GM19025 (cell line): ENCODE results near the gene EDEM2.
"Not testable (repeated sequence)": the region's sequence is repeated elsewhere in the genome, so short reads cannot be mapped to it uniquely, and the experiment has no call there.

Experiments
- ATAC-seq: cut with Tn5 transposase; IDR thresholded peaks from one replicate; pipeline ENCODE4 v1.9.1; 2021; ENCODE audit warnings: mild to moderate bottlenecking, low read depth, moderate library complexity; ENCODE audit not compliant: unreplicated experiment

The EDEM2 gene

DNA sequence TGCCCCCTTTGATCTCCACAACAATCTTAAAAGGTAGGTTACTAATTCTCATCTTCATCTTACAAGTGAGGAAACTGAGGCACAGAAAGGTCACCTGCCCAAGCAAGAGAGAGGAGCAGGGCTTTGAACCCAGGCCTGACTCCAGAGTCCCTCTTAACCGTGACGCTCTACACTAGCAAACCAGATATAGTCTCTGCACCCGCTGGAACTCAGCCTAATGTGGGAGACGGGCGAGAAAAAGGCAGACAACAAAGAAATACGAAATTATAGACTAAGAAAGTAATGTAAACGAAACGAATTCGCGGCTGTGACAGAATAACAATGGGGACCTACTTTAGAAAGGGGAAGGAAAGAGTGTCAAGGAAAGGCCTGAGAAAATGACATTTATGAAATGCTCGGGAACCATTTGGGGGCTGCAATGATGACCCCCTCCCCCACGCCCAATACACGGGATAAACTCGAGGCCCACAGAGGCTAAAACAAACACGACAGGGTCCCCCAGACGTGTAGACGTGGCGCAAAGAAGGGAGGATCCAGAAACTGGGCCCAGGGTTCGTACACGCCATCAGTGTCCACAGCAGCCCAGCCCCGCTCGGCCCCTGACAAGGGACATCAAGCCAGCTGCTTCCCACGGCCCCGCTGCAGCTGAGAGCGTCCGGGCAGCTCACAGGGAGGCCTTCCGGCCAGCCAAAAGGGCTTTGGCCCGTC, 55.2 kb downstream of the EDEM2 start:
- peak; percentile 9 for ATAC-seq

DNA sequence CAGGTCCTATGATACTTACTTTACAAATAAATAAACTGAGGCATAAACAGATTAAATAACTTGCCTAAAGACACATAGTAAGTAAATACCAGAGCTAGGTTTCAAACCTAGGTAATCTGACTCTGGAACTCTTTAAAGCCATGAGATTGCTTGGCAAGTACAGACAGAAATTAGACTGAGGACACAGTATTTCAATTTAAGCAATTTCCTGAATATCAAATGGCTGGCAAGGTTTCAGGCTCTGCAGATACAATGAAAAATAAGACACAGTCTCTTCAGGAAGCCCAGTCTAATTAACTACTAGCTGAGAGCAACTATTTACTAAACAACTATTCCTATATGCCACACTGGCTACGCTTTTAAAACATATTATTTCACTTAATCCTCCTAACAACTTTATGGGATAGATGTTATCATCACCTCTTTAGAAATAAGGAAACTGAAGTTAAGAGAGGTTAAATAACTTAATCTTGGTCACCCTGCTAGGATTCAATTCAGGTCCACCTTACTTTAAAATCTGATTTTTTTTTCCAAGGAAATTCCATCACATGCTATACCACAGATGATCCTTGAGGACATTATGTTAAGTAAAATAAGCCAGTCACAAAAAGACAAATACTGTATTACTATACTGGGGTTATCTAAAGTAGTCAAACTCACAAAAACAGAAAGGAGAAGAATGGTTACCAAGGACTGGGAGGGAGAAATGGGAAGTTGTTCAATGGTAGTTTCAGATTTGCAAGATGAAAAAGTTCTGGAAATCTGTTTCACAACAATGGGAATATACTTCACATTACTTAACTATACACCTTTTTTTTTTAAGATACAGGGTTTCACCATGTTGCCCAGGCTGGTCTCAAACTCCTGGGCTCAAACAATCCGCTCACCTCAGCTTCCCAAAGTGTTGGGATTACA, 58.6 kb downstream of the EDEM2 start:
- no peak for ATAC-seq

DNA sequence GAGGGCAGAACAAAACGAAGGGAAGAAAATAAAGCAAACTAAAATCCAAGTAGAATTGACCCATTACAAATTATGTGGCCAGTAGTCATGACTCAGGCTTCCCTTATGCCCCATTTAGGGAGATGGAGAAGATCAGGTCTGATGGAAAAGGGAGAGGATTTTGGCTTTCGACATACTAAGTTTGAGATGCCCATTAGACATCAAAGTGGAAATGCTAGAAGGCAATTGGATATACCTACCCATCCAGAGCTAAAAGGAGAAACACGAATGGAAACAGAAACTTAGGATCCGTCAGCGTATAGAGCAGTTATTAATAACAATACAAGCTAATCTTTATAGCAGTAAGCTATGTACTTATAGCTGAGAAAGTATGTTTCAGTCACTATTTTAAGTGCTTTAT, 59.3 kb downstream of the EDEM2 start:
- ATAC-seq = no peak

DNA sequence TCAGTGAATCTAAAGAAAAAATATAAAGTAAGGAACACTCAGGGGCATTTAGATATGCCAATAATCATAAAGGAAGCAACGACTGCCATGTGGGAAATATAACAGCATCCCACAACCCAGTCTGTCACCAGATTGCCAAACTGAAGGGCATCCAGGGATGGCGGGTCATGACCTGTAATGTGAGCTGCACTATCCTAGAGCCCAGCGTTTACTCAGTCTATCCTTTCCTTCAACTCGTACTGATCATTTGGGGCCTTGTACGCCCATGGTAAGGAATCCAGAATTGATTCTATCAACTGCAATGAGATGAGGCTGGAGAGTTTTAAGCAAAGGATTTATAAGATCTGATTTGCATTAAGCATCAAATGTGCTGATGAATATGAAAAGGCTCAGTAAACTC, 59.8 kb downstream of the EDEM2 start:
- ATAC-seq = no peak

DNA sequence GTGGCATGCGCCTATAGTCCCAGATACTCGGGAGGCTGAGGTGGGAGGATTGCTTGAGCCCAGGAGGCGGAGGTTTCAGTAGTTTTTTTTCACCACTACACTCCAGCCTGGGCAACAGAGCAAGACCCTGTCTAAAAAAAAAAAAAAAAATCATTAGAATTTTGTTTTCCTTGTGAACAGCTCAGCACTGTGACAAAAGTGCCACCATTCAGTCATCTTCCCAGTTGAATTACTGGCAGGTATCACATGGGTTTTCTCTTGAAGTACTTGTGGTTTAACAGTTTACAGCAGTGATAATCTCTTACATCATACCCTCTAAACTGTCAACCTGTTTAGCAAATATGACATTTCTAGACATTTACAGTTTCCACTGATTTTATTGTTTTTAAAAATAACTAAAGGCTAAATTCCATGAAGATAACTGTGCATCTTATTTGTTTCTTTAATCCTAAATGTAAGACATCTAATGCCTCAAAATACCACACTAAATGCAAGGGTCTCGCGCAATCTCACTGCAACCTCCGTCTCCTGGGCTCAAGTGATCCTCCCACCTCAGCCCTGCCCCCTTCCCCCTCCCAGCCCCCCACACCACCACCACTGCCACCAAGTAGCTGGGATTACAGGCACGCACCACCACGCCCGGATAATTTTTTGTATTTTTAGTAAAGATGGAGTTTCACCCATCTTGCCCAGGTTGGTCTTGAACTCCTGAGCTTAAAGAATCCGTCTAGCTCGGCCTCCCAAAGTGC, 61.5 kb downstream of the EDEM2 start:
- no peak for ATAC-seq

DNA sequence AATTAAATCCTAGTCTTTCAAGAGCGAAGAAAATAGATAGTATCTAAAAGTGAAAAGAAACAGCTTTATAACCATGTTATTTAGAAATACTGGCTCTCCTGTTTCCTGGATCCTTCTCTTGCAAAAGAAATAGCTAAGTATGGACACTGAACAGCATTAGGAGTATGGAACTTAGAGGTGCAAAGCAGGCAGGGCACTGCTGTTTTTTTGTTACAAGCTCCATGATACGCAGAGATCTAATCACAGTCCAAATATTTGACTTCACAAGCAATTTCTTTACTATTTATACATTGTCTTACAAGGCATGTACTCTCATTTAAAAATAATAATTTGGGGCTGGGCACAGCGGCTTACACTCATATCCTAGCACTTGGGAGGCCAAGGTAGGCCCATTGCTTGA, 62.1 kb downstream of the EDEM2 start:
- no peak for ATAC-seq

DNA sequence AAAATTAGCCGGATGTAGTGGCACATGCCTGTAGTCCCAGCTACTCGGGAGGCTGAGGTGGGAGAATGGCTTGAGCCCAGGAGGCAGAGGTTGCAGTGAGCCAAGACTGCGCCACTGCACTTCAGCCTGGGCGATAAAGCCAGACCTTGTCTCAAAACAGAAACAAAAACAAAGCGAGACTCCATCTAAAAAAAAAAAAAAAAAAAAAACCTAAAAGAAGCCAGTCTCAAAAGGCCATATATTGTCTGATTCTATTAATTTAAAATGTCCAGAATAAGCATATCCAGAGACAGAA, 66.8 kb downstream of the EDEM2 start:
- not testable (repeated sequence) for ATAC-seq

DNA sequence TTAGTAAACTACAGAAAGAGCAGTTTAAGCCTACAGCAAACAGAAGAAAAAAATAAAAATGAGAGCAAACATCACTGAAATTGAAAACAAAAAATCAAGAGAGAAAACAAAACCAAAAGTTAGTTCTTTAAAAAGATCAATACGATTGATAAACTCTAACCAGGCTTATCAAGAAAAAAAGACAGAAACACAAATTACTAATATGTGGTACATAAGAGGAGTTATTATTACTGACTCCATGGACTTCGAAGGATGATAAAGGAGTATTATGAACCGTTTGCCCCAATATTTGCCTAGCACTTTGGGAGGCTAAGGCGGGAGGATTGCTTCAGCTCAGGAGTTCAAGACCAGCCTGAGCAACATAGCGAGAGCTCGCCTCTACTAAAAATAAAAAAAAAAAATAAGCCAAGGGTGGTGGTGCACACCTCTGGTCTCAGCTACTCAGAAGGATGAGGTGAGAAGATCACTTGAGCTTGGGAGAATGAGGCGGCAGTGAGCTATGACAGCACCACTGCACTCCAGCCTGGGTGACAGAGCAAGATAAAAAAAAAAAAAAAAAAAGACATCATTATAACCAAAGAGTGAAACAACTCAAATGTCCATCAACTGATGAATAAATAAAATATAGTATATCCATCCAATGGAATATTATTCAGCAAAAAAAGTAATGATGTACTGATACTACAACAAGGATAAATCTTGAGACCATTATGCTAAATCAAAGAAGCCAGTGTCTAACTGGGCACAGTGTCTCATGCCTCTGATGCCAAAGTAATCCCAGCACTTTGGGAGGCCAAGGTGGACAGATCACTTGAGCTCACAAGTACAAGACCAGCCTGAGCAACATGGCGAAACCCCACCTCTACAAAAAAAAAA, 67.4 kb downstream of the EDEM2 start:
- ATAC-seq = no peak

DNA sequence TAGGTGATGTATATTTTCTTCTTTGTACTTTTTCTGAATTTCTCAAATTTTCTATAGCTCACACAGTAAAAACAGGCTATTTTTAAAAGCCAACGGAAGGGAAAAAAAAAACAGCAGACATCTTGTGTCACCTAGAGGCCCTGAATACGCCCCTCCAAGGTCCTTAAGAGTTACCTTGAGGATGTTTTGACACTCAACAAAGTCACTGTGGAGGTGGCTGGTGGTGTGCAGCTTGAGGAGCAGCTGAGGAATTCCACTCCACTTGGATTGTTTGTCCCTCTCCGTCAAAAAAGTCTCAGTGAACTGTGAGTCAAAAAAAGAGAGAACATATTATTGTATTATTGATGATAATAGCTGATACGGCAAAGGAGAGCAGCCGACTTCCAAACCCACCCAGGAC, 69.3 kb downstream of the EDEM2 start:
- no peak for ATAC-seq

DNA sequence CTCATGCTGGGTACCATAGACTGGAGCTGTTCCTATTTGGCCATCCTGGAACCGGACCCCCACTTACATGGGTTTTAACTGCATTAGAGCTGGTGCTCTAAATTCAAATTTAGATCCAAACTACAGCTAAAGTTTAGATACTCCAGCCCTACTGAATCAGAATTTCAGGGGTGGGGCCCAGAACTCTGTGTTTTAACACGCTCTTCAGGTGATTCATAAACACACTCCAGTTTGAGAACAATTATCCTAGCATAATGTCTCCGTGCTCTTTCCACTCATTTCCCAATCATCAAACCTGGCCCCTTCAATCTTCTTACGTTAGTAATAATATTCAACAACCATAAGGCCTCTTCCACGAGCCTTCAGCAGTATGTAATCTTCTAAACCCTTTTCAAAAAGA, 69.8 kb downstream of the EDEM2 start:
- no peak for ATAC-seq

DNA sequence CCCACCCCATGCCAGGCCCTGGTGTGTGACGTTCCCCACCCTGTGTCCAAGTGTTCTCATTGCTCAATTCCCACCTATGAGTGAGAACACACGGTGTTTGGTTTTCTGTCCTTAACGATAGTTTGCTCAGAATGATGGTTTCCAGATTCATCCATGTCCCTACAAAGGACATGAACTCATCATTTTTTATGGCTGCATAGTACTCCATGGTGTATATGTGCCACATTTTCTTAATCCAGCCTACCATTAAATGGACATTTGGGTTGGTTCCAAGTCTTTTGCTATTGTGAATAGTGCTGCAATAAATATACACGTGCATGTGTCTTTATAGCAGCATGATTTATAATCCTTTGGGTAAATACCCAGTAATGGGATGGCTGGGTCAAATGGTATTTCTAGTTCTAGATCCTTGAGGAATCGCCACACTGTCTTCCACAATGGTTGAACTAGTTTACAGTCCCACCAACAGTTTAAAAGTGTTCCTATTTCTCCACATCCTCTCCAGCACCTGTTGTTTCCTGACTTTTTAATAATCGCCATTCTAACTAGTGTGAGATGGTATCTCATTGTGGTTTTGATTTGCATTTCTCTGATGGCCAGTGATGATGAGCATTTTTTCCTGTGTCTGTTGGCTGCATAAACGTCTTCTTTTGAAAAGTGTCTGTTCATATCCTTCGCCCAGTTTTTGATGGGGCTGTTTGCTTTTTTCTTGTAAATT, 75.5 kb downstream of the EDEM2 start:
- ATAC-seq = not testable (repeated sequence)

DNA sequence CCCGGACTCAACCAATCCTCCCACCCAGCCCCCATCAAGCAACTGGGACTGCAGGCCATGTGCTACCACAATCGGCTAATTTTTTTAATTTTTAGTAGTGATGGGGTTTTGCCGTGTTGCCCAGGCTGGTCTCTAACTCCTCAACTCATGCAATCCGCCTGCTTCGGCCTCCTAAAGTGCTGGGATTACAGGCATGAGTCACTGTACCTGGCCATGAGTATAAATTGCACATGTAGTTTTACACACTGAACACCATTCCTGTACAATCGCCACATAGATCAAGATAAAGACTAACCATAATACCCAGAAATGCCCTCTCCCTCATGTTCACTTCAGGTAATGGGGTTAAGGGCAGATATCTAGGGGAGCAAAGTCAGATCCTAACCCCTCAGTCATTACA, 80.9 kb downstream of the EDEM2 start:
- ATAC-seq = no peak
